ENCODE results near the gene TRAF2.
A peak's percentile ranks its signal among the peaks of the same experiment; 100 is the strongest.
"Not testable (repeated sequence)": the region's sequence is repeated elsewhere in the genome, so short reads cannot be mapped to it uniquely, and the experiment has no call there.

Gene TRAF2

DNA sequence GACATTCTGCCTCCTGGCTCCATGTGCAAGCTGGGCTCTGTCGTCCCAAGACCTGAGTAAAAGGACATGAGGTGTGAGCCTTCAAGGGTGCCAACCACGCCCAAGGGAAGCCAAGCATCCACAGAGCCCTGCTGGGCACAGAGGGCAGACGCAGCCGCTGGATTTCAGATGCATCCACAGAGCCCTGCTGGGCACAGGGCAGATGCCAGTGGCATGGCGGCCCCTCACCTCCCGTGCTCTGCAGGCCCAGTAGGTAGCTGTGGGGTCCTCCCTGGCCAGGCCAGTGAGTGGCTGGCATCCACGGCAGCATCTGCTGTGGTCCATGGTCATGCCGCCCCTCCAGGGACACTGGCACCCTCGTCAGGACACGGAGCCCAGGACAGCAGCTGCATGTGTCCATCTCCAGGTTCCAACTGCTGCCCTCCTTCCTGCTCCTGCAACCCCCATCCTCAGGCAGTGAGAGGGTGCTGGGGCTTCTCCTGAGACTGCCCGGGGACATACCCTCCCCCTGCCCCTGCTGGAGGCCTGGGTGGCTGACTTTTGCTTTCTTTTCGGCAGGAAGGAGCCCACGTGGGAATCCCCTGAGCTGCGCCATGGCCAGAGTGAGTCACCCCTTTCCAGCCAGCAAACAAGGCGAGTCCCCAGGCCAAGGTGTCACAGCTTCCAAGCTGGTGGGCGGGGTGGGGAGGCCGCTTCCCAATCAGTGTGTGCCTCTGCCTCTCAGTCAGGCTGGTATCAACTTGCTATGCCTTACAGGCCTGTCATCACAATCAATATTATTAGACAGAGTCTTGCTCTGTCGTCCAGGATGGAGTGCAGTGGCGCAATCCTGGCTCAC, 4.0 kb upstream of the TRAF2 start:
- DNase-seq, result peak; percentile 89

GRCh38 chr9:136882947-136883283, 3.4 kb upstream of the TRAF2 start:
- DNase-seq, result not testable (repeated sequence)

DNA sequence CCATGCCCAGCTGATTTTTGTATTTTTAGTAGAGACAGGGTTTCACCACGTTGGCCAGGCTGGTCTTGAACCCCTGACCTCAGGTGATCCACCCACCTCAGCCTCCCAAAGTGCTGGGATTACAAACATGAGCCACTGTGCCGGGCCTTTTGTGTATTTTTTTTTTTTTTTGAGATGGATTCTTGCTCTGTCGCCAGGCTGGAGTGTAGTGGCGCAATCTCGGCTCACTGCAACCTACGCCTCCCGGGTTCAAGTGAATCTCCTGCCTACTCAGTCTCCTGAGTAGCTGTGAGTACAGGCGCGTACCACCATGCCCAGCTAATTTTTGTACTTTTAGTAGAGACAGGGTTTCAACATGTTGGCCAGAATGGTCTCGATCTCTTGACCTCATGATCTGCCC, 2.6 kb upstream of the TRAF2 start:
- not testable (repeated sequence) for DNase-seq

DNA sequence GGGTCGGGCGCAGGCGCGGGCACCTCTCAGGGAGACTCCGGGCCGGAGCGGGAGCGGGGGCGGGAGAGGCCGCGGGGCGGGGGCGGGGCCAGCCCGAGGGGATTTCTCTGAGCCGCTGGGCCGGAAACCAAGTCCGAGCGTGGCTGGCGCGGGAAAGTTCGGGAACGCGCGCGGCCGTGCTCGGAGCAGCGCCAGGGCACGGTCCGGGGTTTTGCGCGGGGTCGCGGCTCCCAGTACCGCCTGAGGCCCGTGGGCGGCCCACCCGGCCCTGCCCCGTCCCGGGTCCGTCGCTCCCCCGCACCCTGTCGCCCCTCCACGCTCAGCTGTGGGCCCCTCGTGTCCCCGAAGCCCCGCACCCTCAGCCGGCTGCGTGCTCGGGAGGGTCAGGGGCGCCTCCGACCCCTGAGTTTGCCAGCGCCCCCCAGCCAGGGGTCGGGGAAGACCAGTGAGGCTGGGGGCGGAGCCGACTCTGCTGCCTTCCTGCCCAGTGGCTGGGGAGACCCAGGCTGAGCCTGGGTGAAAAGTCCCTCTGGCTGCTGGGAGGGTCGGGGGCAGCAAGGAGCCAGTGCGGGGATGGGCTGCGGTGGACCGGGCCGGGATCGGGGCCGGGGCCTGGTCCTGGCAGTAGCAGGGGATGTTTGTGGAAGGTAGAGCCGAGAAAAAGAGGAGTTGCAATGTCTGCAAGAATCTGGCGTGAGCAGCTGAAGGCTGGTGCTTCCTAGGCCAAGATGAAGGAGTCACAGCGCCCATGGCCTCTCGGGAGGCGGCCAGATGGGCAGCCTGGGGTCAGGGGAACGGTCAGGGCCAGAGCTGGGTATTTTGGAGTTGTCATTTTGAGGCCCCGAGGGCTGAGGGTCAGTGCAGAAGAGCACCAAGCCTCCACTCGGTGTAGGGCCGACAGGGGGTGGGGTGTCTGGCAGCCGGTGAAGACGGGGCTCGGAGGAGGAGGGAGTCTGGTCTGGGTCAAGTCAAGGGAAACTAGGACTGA, 588 bp downstream of the TRAF2 start:
- DNase-seq, result peak; percentile 73

DNA sequence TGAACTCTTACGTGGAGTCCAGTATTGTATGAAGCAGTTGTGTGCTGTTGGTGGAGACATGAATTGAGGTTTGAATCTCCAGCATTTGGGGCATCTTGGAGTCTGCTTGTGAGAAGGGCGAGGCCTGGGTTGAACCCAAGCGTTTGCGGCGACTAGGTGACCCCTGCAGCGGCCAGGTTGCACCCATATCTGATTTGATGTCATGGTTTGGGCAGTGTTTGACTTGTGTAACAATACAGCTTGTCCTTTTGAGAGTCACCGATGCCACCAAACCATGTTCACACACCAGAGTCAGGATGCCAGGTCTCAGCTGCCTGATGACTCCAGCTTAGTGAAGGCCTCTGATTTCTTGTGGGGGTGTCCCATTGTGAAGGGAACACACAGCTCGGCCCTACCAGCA, 2.1 kb downstream of the TRAF2 start:
- no peak for DNase-seq

DNA sequence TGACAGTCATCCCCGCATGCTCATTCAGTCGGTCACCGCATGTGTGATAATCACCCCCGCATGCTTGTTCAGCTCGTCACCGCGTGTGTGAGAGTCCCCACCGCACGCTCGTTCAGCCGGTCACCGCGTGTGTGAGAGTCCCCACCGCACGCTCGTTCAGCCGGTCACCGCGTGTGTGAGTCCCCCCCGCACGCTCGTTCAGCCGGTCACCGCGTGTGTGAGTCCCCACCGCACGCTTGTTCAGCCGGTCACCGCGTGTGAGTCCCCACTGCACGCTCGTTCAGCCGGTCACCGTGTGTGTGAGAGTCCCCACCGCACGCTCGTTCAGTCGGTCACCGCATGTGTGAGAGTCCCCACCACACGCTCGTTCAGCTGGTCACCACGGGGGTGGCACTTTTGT, 3.5 kb downstream of the TRAF2 start:
- no peak for DNase-seq

DNA sequence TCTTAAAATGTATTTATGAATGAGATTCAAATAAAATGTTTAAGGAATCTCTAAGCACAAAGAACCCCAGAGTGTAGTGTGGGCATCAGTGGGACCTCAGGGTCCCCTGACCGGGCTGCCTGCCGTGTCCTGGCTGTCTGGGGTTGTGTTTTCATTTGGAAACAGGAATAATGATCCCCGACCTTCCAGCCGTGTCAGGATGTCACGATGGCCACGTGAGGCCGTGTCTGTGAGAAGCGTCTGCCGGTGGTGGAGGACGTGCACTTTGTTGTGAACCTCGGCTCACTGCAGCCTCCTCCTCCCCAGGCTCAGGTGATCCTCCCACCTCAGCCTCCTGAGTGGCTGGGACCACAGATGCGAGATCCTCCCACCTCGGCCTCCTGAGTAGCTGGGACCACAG, 4.3 kb downstream of the TRAF2 start:
- DNase-seq, result no peak

DNA sequence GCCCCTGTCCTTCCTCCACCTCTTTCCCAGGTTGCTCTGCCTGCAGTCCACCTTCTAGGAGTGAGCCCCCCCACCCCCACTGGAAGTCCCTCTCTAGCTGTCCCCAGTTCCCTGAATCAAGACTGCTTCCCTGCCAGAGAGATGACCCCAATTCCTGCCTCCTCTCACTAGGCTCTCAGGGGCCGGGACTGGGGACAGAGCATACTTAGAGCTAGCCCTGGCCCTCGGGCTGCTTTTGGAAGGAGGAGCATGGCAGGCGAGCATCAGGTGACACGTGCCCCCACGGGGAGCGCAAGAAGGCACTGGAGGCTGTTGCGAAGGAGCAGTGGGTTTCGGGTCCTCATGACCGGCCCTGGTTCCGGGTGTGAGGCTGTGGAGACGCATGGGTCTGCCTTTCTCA, 9.7 kb downstream of the TRAF2 start:
- no peak for DNase-seq

- no peak for DNase-seq
These were observed 12.3 kb downstream of the TRAF2 start for GRCh38 chr9:136898483-136899100.

GRCh38 chr9:136899196-136899595, 12.9 kb downstream of the TRAF2 start:
- no peak for DNase-seq

DNA sequence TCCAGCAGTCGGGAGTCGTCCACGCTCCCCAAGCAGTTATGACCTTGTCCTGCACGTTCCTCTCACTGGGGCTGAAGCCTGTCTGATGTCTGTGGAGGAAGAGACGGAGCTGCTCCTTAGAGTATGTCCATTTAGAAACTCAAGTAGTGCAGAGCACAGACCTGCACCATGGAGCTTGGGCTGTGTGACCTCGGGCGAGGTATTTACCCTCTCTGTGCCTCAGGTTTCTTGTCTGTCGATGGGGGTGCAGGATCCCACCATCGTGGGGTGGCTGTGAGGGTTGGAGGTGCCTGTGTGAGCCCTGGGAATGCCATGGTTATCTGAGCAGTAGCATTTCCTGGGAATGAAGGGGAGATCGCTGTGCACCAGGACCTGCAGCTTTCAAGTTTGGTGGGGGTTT, 14.2 kb downstream of the TRAF2 start:
- no peak for DNase-seq

DNA sequence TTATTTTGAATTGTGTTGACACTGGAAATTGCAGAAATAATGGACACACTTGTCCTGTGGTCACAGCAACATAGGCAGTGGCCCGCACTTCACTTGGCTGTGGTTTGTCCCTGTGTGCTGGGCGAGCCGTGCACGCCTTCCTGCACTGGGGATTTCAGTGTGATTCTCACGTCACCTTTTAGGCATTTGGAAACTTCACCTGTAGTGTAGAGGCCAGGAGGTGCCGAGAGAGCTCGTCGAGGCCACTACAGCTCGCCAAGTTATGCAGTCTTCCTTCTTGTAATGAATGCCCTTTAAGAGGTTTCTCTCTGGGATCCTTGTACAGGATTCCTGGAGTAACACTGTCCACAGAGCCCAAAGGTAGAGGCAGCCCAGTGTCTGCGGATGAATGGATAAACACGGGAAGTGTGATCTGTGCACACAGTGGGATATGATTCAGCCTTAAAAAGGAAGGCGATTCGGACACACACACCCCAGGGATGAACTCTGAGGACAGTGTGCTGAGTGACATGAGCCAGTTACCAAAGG, 14.7 kb downstream of the TRAF2 start:
- DNase-seq, result no peak

- peak; percentile 82 for DNase-seq
These were observed 15.4 kb downstream of the TRAF2 start for GRCh38 chr9:136901516-136902258.

GRCh38 chr9:136902259-136902821, 16.0 kb downstream of the TRAF2 start:
- peak; percentile 87 for DNase-seq

- DNase-seq, result no peak
These were observed 16.8 kb downstream of the TRAF2 start for GRCh38 chr9:136903041-136903554.

DNA sequence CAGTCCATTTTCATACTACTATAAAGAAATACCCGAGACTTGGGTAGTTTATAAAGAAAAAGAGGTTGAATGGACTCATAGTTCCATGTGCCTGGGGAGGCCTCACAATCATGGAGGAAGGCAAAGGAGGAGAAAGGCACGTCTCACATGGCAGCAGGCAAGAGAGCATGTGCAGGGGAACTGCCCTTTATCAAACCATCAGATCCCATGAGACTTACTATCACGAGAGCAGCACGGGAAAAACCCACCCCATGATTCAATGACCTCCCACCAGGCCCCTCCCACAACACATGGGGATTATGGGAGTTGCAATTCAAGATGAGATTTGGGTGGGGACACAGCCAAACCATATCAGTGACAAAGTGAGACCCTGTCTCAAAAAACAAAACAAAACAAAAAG, 19.9 kb downstream of the TRAF2 start:
- DNase-seq, result no peak

DNA sequence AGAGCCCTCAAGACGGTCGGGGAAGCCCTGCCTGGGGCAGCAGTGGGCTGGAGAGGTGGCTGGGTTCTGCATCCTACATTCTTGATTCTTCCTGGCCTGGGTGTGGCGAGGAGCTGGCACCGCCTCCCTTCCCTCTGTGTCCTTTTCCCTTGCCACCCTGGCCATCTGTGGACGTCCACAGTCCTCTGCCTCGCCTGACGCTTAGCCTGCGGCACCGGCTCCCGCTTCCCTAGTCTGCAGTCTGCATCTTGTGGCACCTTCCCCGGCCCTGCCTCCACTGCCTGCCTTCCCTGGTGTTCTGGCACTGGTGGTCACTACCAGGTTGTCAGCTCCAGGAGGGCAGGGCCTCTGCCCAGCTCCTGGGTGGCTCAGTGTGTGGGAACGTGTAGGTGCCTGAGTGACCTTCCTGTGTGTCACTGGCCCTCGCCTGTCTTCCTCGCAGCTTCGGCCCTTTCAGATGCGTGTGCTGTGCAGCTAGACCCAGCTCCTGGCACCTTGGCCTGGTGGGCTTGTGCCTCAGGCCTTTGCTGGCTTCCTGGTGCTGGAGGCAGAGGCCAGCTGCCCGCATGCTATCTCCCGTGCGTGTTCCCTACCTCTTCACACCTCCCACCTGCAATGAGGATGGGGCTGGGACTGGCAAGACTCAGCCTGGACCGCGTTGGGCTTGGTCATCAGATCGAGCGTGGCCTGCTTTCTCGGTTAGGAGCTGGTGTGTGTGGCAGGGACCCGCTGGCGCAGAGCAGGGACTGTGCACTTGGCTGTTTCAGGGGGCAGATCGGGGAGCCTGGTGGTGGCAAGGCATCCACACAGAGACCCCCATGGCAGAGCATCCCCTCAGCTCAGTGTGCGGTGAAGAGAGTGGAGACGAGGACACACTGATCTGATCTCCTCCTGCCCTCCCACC, 20.9 kb downstream of the TRAF2 start:
- DNase-seq, result no peak

GRCh38 chr9:136910197-136910900, 24.0 kb downstream of the TRAF2 start:
- DNase-seq, result no peak

DNA sequence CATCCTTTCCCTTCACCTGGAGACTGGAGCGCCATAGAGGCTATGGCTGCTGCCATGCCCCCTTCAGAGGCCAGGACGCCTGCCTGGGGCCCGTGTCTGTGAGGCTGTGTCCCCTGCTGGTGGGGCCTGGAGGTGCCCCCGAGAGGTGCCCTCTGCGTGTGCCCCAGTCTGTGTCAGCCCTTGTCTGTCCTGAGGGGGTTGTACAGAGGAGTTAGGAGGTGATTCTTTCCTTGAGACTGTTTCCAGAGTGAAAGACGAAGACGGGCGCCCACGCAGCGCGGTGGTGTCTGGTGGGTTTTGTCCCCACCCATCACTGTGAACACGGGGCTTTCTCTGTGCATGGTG, 24.6 kb downstream of the TRAF2 start:
- DNase-seq, result no peak

Data from activated CD8-positive, alpha-beta memory T cell treated with anti-CD3 and anti-CD28 coated beads, Interleukin-2, amount 50 U/mL, for 48 hours (primary cell).